ENCODE data around the gene PTPN12.
"Not testable (repeated sequence)": the region's sequence is repeated elsewhere in the genome, so short reads cannot be mapped to it uniquely, and the experiment has no call there.

The PTPN12 gene

GRCh38 chr7:77537136-77537777 is at the start of gene PTPN12:
Gene PTPN12 (plus strand): TSS chr7:77537295. CDS start chr7:77537547, 252 bp downstream.
- peak; percentile 40 for DNase-seq (ENCODE audit: low spot score)

DNA sequence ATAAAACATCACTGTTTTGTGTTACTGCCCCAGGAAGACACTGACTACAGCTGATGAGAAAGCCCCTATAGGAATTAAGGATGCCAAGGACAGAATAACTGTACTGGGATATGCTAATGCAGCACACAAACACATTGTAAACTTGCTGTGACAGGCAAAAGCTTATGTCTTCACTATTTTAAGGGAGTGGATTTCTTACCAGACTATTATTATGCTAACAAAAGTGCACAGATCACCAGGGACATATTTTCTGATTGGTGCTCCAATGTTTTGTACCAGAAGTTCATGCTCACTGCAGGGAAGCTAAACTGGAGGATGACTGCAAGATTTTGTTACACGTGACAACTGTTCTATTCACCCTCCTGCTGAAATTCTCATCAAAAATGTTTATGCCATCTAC is 48.1 kb upstream of the PTPN12 start:
- DNase-seq (ENCODE audit: low spot score) = no peak

GRCh38 chr7:77497079-77497478 is 40.0 kb upstream of the PTPN12 start:
- DNase-seq (ENCODE audit: low spot score) = no peak

GRCh38 chr7:77498659-77499379 is 38.3 kb upstream of the PTPN12 start:
- no peak for DNase-seq (ENCODE audit: low spot score)

DNA sequence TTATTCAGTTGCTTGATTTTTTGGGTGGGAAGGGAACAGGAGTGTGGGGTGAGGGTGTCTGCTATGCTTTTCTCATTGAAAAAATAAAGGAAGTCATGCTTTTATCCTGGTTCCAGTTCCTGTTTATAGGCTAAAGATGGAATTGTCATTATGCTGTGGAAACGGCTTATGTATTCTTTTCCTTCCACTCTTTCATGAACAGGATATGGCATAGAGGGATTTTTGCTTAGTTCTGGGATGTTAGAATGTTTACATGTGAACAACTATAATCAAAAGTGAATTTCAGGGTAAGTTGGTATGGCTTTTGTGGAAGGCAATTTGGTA is 35.9 kb upstream of the PTPN12 start:
- no peak for DNase-seq (ENCODE audit: low spot score)

DNA sequence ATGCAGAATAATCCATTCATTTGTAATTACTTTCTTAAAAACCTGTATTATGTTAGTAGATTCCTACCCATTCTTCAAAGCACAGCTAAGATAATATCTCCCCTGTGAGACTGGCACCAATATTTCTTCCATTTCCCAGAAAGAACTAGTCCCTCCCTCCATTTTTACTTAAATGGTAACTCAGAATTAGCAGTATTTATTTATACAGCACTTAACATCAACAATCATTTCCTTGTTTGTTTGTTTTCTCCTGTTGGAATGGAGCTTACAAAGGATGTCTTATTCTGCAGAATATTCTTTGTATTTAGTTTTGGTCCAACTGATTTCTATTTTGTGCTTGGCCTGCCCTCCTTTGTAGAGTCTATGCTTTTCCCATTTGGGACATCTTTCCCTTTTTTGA is 32.1 kb upstream of the PTPN12 start:
- no peak for DNase-seq (ENCODE audit: low spot score)

DNA sequence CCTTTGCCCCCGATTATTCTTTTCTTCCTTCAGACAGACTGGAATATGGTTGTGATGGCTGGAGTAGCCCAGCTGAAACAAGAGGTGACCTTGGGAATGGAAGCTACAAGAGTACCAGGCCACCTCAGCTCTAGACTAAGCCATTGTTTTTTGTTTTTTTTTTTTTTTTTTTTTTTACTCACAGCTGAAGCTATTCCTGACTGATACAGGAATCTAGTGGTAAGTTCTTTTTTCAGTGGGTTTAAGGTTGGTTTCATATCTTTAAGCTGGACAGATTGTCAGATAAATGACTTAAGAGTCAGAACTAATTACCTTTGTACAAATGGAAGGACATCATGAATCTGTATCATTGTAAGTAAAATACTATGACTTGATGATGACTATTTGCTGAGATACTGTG is 30.2 kb upstream of the PTPN12 start:
- no peak for DNase-seq (ENCODE audit: low spot score)

DNA sequence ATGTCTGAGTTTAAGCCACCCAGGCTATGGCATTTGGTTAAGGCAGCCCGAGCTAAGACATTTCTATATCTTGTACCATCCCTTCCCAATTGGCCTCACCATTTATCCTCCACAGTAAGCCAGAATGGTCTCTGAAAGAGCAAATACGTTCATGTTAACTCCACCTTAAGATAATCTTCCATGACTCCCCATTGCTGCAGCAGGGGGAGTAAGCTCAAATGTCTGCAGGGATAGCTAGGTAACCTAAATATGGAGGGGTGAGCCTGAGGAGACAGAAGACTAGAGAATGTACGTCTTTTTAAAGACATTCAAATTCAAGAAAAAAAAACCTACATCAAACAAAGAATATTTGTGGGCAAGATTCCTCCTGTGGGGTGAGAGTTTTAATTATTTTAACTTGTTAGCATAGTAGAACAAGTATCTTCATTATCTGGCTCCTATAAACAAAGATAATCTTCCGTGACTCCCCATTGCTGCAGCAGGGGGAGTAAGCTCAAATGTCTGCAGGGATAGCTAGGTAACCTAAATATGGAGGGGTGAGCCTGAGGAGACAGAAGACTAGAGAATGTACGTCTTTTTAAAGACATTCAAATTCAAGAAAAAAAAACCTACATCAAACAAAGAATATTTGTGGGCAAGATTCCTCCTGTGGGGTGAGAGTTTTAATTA is 24.0 kb upstream of the PTPN12 start:
- DNase-seq (ENCODE audit: low spot score) = not testable (repeated sequence)

- DNase-seq (ENCODE audit: low spot score) = no peak
Measured at GRCh38 chr7:77516085-77516484, 21.0 kb upstream of the PTPN12 start.

GRCh38 chr7:77520261-77520660 is 16.8 kb upstream of the PTPN12 start:
- no peak for DNase-seq (ENCODE audit: low spot score)

DNA sequence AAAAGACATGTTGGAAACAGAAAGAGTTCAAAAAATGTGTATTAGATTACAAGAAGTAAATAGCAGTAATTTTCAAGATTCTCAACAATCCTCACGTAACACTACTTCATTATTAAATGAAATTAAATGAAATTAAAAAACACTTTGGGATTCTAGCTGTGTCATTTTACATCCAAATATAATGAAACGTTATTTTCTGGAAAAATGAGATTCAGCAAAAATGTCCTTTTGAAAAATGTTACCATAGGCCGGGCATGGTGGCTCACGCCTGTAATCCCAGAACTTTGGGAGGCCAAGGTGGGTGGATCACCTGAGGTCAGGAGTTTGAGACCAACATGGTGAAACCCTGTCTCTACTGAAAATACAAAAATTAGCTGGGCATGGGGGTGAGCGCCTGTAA is 15.6 kb upstream of the PTPN12 start:
- DNase-seq (ENCODE audit: low spot score) = not testable (repeated sequence)

- DNase-seq (ENCODE audit: low spot score) = no peak
Measured at GRCh38 chr7:77524731-77525130, 12.4 kb upstream of the PTPN12 start.

- no peak for DNase-seq (ENCODE audit: low spot score)
Measured at GRCh38 chr7:77525231-77525630, 11.9 kb upstream of the PTPN12 start.

GRCh38 chr7:77528368-77528767 is 8.7 kb upstream of the PTPN12 start:
- peak; percentile 32 for DNase-seq (ENCODE audit: low spot score)

- no peak for DNase-seq (ENCODE audit: low spot score)
Measured at GRCh38 chr7:77529279-77529678, 7.8 kb upstream of the PTPN12 start.

- DNase-seq (ENCODE audit: low spot score) = no peak
Measured at GRCh38 chr7:77531038-77531437, 6.1 kb upstream of the PTPN12 start.

DNA sequence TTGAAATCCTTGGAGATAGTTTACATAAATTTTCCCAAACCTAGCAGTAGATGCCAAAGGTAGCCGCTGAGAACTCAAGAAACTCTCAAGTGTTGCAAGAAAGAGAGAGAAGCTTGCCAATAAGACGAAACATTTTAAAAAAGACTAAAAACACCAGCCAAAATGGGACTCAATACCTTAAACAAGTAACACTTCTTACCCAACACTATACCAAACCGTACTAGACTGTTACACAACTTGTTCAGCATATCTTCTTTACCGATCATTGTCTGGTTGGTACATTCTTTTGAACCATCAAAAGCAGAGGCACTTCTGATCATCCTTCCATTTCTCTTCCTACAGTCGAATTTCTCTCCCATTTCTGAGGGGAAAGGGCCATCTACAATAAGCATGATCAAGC is 4.8 kb upstream of the PTPN12 start:
- no peak for DNase-seq (ENCODE audit: low spot score)

DNA sequence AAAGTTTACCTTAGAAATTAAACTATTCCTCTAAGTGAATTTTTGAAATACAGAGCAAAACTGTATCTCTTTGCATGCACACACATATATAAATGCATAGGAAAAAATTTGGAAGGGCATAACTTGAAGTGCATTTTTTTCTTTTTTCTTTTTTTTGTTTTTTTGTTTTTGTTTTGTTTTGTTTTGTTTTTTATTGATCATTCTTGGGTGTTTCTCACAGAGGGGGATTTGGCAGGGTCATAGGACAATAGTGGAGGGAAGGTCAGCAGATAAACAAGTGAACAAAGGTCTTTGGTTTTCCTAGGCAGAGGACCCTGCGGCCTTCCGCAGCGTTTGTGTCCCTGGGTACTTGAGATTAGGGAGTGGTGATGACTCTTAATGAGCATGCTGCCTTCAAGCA is 4.4 kb upstream of the PTPN12 start:
- not testable (repeated sequence) for DNase-seq (ENCODE audit: low spot score)

DNA sequence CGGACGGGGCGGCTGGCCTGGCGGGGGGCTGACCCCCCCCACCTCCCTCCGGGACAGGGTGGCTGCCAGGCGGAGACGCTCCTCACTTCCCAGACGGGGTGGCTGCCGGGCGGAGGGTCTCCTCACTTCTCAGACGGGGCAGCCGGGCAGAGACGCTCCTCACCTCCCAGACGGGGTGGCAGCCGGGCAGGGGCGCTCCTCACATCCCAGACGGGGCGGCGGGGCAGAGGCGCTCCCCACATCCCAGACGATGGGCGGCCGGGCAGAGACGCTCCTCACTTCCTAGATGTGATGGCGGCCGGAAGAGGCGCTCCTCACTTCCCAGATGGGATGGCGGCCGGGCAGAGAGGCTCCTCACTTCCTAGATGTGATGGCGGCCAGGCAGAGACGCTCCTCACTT is 3.0 kb upstream of the PTPN12 start:
- not testable (repeated sequence) for DNase-seq (ENCODE audit: low spot score)

GRCh38 chr7:77536017-77536412 is 1.1 kb upstream of the PTPN12 start:
- no peak for DNase-seq (ENCODE audit: low spot score)

DNA sequence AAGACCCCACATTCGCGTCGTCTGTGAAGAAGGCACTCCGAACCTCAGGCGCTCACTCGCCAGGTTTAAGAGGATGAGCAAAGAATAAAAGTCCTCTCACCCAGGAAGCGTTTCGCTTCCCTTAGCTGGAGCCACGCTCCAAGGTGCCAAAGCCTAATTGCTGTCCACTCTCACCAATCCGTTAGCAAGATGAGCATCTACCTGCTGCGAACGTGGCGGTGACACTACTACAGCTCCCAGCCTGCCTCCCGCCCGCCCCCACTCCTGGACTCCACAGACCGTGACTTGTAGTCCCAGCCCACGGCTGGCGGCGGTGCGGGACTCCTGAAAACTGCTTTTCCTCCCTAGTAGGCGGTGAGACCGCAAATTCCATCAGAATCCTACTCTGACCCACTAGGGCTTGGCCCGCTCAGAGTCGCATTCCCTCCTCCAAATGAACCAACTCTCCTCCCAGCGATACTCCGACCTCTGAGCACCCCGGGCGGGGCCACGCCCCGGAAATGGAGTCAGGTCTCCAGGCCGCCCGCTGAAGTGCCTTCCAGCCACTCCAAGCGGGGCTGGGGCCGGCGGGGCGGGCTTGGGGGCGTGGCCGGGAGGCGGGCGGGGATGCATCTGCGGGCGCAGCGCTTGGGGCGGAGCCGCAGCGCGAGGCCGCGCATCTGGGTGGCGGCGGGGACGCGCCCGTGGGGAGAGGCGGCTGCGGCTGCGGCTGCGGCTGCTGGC is 521 bp upstream of the PTPN12 start:
- peak; percentile 99 for DNase-seq (ENCODE audit: low spot score)

- DNase-seq (ENCODE audit: low spot score) = peak; percentile 49
Measured at GRCh38 chr7:77537778-77538280, 734 bp downstream of the PTPN12 start.

Data from LoVo (cell line).